ENCODE data around the gene GFRA3.

GFRA3 gene

DNA sequence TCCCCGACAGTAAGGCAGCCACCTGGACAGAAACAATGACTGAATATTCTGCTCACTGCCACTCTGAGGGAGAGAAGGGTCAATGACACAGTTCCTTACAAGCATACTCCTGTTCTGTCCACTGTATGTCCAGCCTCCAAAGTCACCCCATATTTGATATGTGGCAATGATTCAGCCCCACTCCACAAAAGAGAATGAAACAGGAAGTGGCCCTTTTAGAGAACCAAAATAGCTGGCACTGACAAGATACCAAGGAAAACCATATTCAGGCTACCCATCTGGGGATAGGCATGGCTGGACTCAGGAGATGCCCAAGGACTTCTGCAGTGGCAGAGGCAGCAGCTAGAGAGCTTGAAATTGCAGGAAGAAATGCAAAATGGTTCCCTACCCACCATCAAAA lies 12.8 kb upstream of the GFRA3 start:
- DNase-seq (ENCODE audit: low read depth) = no peak
- no peak for TF ChIP-seq CTCF (IDR thresholded peaks at IDR 0.05; ENCODE audit: low read length, missing control alignments)
- no peak overlapping the region for H3K4me3 ChIP-seq (replicated peaks; ENCODE audit: low read depth, low read length)

- H3K4me3 ChIP-seq (replicated peaks; ENCODE audit: low read depth, low read length) = no peak overlapping the region
- peak; percentile 75 for TF ChIP-seq CTCF (IDR thresholded peaks at IDR 0.05; ENCODE audit: low read length, missing control alignments)
- peak; percentile 80 for DNase-seq (ENCODE audit: low read depth)
Measured at GRCh38 chr5:138282920-138283742, 8.7 kb upstream of the GFRA3 start.

- TF ChIP-seq CTCF (IDR thresholded peaks at IDR 0.05; ENCODE audit: low read length, missing control alignments) = no peak
- DNase-seq (ENCODE audit: low read depth) = no peak
Measured at GRCh38 chr5:138280915-138281314, 6.5 kb upstream of the GFRA3 start.

DNA sequence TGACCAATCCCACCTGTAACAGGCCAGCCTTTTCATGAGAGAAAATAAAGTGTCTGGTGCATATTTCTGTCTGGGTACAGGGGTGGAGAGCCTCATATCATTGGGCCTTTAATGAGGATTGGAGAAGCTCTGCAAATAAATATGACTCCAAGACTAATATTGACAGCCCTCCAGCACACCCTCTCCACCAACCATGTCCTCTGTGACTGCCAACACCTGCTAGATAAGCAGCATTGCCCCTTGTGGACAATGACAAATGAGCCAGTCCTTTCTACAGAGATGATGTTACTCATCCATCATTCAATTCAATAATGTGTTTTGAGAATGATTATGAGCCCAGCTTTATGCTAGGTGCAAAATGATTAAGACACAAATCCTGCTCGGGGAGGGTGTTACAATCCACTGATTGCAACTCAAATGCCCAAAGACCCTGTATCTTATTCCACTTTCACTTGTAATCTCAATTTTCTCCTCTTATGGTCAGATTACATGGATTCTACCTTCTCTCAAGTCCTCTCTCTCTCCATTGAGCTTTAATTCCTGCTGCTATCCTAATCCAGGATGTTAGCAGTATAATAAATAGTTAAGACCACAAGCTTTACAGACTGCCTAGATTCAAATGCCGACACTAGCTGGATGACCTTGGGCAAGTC lies 2.1 kb upstream of the GFRA3 start:
- H3K4me3 ChIP-seq (replicated peaks; ENCODE audit: low read depth, low read length) = no peak overlapping the region
- no peak for DNase-seq (ENCODE audit: low read depth)
- TF ChIP-seq CTCF (IDR thresholded peaks at IDR 0.05; ENCODE audit: low read length, missing control alignments) = no peak

More at GRCh38 chr5:138280915-138281314, 6.5 kb upstream of the GFRA3 start:
- no peak overlapping the region for H3K4me3 ChIP-seq (replicated peaks; ENCODE audit: low read depth, low read length)

GRCh38 chr5:138275895-138276294 lies 1.5 kb upstream of the GFRA3 start:
- DNase-seq (ENCODE audit: low read depth) = no peak
- no peak for TF ChIP-seq CTCF (IDR thresholded peaks at IDR 0.05; ENCODE audit: low read length, missing control alignments)
- H3K4me3 ChIP-seq (replicated peaks; ENCODE audit: low read depth, low read length) = no peak overlapping the region

- no peak for DNase-seq (ENCODE audit: low read depth)
- no peak for TF ChIP-seq CTCF (IDR thresholded peaks at IDR 0.05; ENCODE audit: low read length, missing control alignments)
- no peak overlapping the region for H3K4me3 ChIP-seq (replicated peaks; ENCODE audit: low read depth, low read length)
Measured at GRCh38 chr5:138275379-138275782, 960 bp upstream of the GFRA3 start.
